Small intestine (tissue), 7 donors: ENCODE data around the gene LUZP2. TPM values are rescaled to one million over a fixed set of nuclear protein-coding genes. Genes with fewer than 3 reads are reported as not detected.

Experiments
- DNase-seq, 2 donors: peaks; one replicate each; pipeline versions ENCODE4 v3.0.0 to v3.0.0-alpha.2; 2013
- FAIRE-seq: peaks from 2 replicates; lab custom pipeline; 2012; peaks lifted over from hg19 to GRCh38; lab: Jason Lieb, UNC
- H3K27ac ChIP-seq, 3 donors: one replicate each; pipeline ENCODE4 v1.5.1; 2013; ENCODE audit warnings: low read length in 2 of 3, mild to moderate bottlenecking in 2 of 3, control low read depth in 1 of 3, inconsistent platforms in 1 of 3, low read depth in 1 of 3, moderate library complexity in 1 of 3
- H3K27me3 ChIP-seq, 3 donors: one replicate each; pipeline ENCODE4 v1.6.1; 2013; ENCODE audit warnings: low read length in 3 of 3, inconsistent platforms in 1 of 3; ENCODE audit not compliant: control insufficient read depth in 3 of 3, insufficient read depth in 3 of 3
- H3K36me3 ChIP-seq, 3 donors: one replicate each; pipeline ENCODE4 v1.6.1; 2013; ENCODE audit warnings: low read length in 3 of 3, inconsistent platforms in 1 of 3, low read depth in 1 of 3, mild to moderate bottlenecking in 1 of 3, moderate library complexity in 1 of 3; ENCODE audit not compliant: control insufficient read depth in 3 of 3, insufficient read depth in 2 of 3
- H3K4me1 ChIP-seq, 3 donors: one replicate each; pipeline ENCODE4 v1.6.1; 2013; ENCODE audit warnings: low read length in 2 of 3, inconsistent platforms in 1 of 3, low read depth in 1 of 3, mild to moderate bottlenecking in 1 of 3, moderate library complexity in 1 of 3; ENCODE audit not compliant: control insufficient read depth in 3 of 3, insufficient read depth in 2 of 3
- H3K4me3 ChIP-seq, 3 donors: one replicate each; pipeline ENCODE4 v1.5.1; 2013; ENCODE audit warnings: low read length in 3 of 3, control low read depth in 1 of 3, inconsistent platforms in 1 of 3, low read depth in 1 of 3, mild to moderate bottlenecking in 1 of 3, moderate library complexity in 1 of 3
- H3K9me3 ChIP-seq, 2 donors: one replicate each; pipeline ENCODE4 v1.6.1; 2013; ENCODE audit warnings: low read depth in 1 of 2, low read length in 1 of 2; ENCODE audit not compliant: control insufficient read depth in 2 of 2, insufficient read depth in 1 of 2
- WGBS, 3 donors: extraction: QIAGEN DNeasy Blood & Tissue Kit; methylation state at CpG; one replicate each; pipeline ENCODE4 v1.1.7; 2013; 5-methylcytosine and 5-hydroxymethylcytosine counted together
- polyA plus RNA-seq, 4 donors: library from polyadenylated mRNA; stranded (reverse) in 3 of 4; unstranded in 1 of 4; fragments of 200-250 nt in 3 of 4; fragments of 120-200 nt in 1 of 4; gene quantifications; one replicate each; pipeline versions ENCODE4 v1.2.1 to v1.2.3, GENCODE V29; 2013
- donor health status: healthy with polysubstance abuse.
- donor health status: control.
- donor health status: control.
- donor health status: Bipolar disorder and iron deficiency.
- donor health status: healthy.

LUZP2 gene
- polyA plus RNA-seq, 4 donors, result 0.52 to 1.3 TPM; not detected in 2

GRCh38 chr11:24625975-24626374, 129.1 kb downstream of the LUZP2 start:
- WGBS, 3 donors, result 64 to 73% (median 67%) methylated on average over 1 of the region's 1 CpG
- no peaks in the 10 kb centered on the region for H3K36me3 ChIP-seq
- H3K9me3 ChIP-seq, result no peaks in the 10 kb centered on the region
- H3K4me1 ChIP-seq, result no peaks in the 10 kb centered on the region
- FAIRE-seq (no peak), DNase-seq (no peak)
- no peak overlapping the region for H3K4me3 ChIP-seq
- no peaks in the 10 kb centered on the region for H3K27me3 ChIP-seq
- H3K27ac ChIP-seq, result no peak overlapping the region

GRCh38 chr11:24628224-24628776, 131.4 kb downstream of the LUZP2 start:
- Histone ChIP-seq H3K27me3 (no peaks in the 10 kb centered on the region), H3K9me3 (no peaks in the 10 kb centered on the region), H3K4me1 (no peaks in the 10 kb centered on the region), H3K27ac (no peak overlapping the region), H3K36me3 (no peaks in the 10 kb centered on the region), H3K4me3 (no peak overlapping the region)
- DNase-seq, result no peak
- WGBS, 3 donors, result 75 to 88% (median 85%) methylated on average over 5 of the region's 5 CpGs
- FAIRE-seq, result no peak

GRCh38 chr11:24634606-24635160, 137.8 kb downstream of the LUZP2 start:
- Histone ChIP-seq H3K4me3 (no peak overlapping the region), H3K36me3 (no peaks in the 10 kb centered on the region), H3K9me3 (peaks cover 0 to 6% of the 10 kb centered on the region in 2 donors), H3K27ac (no peak overlapping the region), H3K27me3 (no peaks in the 10 kb centered on the region), H3K4me1 (no peaks in the 10 kb centered on the region)
- WGBS, 3 donors, result 49 to 70% (median 57%) methylated on average over 4 of the region's 4 CpGs
- DNase-seq, result no peak
- FAIRE-seq, result no peak

GRCh38 chr11:24635588-24636290, 138.9 kb downstream of the LUZP2 start:
- H3K4me3 ChIP-seq, result no peak overlapping the region
- H3K4me1 ChIP-seq, result no peaks in the 10 kb centered on the region
- no peaks in the 10 kb centered on the region for H3K36me3 ChIP-seq
- no peaks in the 10 kb centered on the region for H3K27me3 ChIP-seq
- H3K9me3 ChIP-seq, result peaks cover 0 to 6% of the 10 kb centered on the region in 2 donors
- DNase-seq (no peak), FAIRE-seq (no peak)
- H3K27ac ChIP-seq, result no peak overlapping the region
- 79 to 86% (median 83%) methylated on average over 5 of the region's 5 CpGs for WGBS, 3 donors

- WGBS, 3 donors, result 56 to 81% (median 76%) methylated on average over 1 of the region's 1 CpG
- Histone ChIP-seq H3K9me3 (peaks cover 0 to 6% of the 10 kb centered on the region in 2 donors), H3K4me3 (no peak overlapping the region), H3K4me1 (no peaks in the 10 kb centered on the region), H3K27me3 (no peaks in the 10 kb centered on the region), H3K36me3 (no peaks in the 10 kb centered on the region), H3K27ac (no peak overlapping the region)
- FAIRE-seq (no peak), DNase-seq (no peak)
Measured at GRCh38 chr11:24636291-24636629, 139.4 kb downstream of the LUZP2 start.

GRCh38 chr11:24637520-24637919, 140.7 kb downstream of the LUZP2 start:
- 62 to 73% (median 70%) methylated on average over 6 of the region's 6 CpGs for WGBS, 3 donors

GRCh38 chr11:24642648-24643047, 145.8 kb downstream of the LUZP2 start:
- no peaks in the 10 kb centered on the region for H3K36me3 ChIP-seq
- no peak for DNase-seq
- H3K27ac ChIP-seq, result no peak overlapping the region
- H3K4me3 ChIP-seq, result no peak overlapping the region
- H3K27me3 ChIP-seq, result no peaks in the 10 kb centered on the region
- no peak for FAIRE-seq
- peaks cover 0 to 2% of the 10 kb centered on the region in 2 donors for H3K9me3 ChIP-seq
- H3K4me1 ChIP-seq, result peaks cover 0 to 4% (median 0%) of the 10 kb centered on the region in 3 donors

More at GRCh38 chr11:24637520-24637919, 140.7 kb downstream of the LUZP2 start:
- DNase-seq (no peak), FAIRE-seq (no peak)
- Histone ChIP-seq H3K27me3 (no peaks in the 10 kb centered on the region), H3K9me3 (peaks cover 0 to 6% of the 10 kb centered on the region in 2 donors), H3K36me3 (no peaks in the 10 kb centered on the region), H3K4me1 (no peaks in the 10 kb centered on the region), H3K4me3 (no peak overlapping the region), H3K27ac (no peak overlapping the region)

- Histone ChIP-seq H3K4me3 (no peak overlapping the region), H3K4me1 (peaks cover 0 to 4% (median 0%) of the 10 kb centered on the region in 3 donors), H3K27ac (no peak overlapping the region), H3K27me3 (no peaks in the 10 kb centered on the region), H3K9me3 (no peaks in the 10 kb centered on the region), H3K36me3 (no peaks in the 10 kb centered on the region)
- FAIRE-seq (no peak), DNase-seq (no peak)
Measured at GRCh38 chr11:24645563-24645962, 148.7 kb downstream of the LUZP2 start.
